ENCODE measurements around the gene CHPT1. TPM values are rescaled to one million over a fixed set of nuclear protein-coding genes. Genes with fewer than 3 reads are reported as not detected.

The CHPT1 gene
- total and polyA plus RNA-seq, 2 of the 13 experiments (the other 11 are each of a cell fraction or from before 2014, with no cell fraction given), result 117 to 178 TPM

- TF ChIP-seq FOXA1 (IDR thresholded peaks at IDR 0.05) (no peak), FOXA1 (CRISPR knock-in tag; IDR thresholded peaks at IDR 0.05) (peak; percentile 45), ZNF12 (CRISPR knock-in tag; IDR thresholded peaks at IDR 0.05) (no peak), HOXA3 (CRISPR knock-in tag; IDR thresholded peaks at IDR 0.05) (peak; percentile 77; the same call in 1 of the 2 replicates), KMT2A (CRISPR knock-in tag; IDR thresholded peaks at IDR 0.05) (peak; percentile 82), CENPT (CRISPR knock-in tag; IDR thresholded peaks at IDR 0.05; ENCODE audit: low read depth) (no peak), MED8 (CRISPR knock-in tag; IDR thresholded peaks at IDR 0.05; ENCODE audit: insufficient replicate concordance) (no peak), ZNF326 (CRISPR knock-in tag; IDR thresholded peaks at IDR 0.05; ENCODE audit: borderline replicate concordance) (no peak), KMT2B (CRISPR knock-in tag; IDR thresholded peaks at IDR 0.05) (peak; percentile 63), CCDC6 (CRISPR knock-in tag; IDR thresholded peaks at IDR 0.05) (no peak; the same call in 1 of the 2 replicates), HINFP (CRISPR knock-in tag; IDR thresholded peaks at IDR 0.05; ENCODE audit: low read depth) (no peak), RNF219 (CRISPR knock-in tag; IDR thresholded peaks at IDR 0.05) (no peak), HDAC2 (CRISPR knock-in tag; IDR thresholded peaks at IDR 0.05) (peak; percentile 96), TBX2 (CRISPR knock-in tag; IDR thresholded peaks at IDR 0.05; ENCODE audit: borderline replicate concordance) (peak; percentile 71; the same call in 1 of the 2 replicates)
- TF ChIP-seq, protein P1, sequence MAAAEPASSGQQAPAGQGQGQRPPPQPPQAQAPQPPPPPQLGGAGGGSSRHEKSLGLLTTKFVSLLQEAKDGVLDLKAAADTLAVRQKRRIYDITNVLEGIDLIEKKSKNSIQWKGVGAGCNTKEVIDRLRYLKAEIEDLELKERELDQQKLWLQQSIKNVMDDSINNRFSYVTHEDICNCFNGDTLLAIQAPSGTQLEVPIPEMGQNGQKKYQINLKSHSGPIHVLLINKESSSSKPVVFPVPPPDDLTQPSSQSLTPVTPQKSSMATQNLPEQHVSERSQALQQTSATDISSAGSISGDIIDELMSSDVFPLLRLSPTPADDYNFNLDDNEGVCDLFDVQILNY (CRISPR knock-in tag; conservative IDR thresholded peaks at IDR 0.05), result no peak
- TF ChIP-seq, protein P2, sequence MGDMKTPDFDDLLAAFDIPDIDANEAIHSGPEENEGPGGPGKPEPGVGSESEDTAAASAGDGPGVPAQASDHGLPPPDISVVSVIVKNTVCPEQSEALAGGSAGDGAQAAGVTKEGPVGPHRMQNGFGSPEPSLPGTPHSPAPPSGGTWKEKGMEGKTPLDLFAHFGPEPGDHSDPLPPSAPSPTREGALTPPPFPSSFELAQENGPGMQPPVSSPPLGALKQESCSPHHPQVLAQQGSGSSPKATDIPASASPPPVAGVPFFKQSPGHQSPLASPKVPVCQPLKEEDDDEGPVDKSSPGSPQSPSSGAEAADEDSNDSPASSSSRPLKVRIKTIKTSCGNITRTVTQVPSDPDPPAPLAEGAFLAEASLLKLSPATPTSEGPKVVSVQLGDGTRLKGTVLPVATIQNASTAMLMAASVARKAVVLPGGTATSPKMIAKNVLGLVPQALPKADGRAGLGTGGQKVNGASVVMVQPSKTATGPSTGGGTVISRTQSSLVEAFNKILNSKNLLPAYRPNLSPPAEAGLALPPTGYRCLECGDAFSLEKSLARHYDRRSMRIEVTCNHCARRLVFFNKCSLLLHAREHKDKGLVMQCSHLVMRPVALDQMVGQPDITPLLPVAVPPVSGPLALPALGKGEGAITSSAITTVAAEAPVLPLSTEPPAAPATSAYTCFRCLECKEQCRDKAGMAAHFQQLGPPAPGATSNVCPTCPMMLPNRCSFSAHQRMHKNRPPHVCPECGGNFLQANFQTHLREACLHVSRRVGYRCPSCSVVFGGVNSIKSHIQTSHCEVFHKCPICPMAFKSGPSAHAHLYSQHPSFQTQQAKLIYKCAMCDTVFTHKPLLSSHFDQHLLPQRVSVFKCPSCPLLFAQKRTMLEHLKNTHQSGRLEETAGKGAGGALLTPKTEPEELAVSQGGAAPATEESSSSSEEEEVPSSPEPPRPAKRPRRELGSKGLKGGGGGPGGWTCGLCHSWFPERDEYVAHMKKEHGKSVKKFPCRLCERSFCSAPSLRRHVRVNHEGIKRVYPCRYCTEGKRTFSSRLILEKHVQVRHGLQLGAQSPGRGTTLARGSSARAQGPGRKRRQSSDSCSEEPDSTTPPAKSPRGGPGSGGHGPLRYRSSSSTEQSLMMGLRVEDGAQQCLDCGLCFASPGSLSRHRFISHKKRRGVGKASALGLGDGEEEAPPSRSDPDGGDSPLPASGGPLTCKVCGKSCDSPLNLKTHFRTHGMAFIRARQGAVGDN (CRISPR knock-in tag; IDR thresholded peaks at IDR 0.05), result no peak
- TF ChIP-seq, protein P3, sequence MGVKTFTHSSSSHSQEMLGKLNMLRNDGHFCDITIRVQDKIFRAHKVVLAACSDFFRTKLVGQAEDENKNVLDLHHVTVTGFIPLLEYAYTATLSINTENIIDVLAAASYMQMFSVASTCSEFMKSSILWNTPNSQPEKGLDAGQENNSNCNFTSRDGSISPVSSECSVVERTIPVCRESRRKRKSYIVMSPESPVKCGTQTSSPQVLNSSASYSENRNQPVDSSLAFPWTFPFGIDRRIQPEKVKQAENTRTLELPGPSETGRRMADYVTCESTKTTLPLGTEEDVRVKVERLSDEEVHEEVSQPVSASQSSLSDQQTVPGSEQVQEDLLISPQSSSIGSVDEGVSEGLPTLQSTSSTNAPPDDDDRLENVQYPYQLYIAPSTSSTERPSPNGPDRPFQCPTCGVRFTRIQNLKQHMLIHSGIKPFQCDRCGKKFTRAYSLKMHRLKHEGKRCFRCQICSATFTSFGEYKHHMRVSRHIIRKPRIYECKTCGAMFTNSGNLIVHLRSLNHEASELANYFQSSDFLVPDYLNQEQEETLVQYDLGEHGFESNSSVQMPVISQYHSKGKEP (CRISPR knock-in tag; IDR thresholded peaks at IDR 0.05), result no peak
These were observed 15.7 kb downstream of the CHPT1 start (continued) for GRCh38 chr12:101713059-101713682.
